ENCODE results near the gene PYDC2.

PYDC2 gene

DNA sequence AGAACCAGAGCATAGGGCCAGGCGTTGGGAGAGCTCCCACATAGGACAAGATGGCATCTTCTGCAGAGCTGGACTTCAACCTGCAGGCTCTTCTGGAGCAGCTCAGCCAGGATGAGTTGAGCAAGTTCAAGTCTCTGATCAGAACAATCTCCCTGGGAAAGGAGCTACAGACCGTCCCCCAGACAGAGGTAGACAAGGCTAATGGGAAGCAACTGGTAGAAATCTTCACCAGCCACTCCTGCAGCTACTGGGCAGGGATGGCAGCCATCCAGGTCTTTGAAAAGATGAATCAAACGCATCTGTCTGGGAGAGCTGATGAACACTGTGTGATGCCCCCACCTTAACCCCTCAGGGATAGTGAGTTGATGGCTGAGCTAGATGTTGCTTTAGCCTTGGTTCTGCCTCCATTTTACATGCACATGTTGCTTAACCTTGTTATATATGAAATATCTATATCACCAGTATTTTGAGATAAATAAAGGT lies at the start of gene PYDC2:
TSS of gene PYDC2 (plus strand) at position 51 of the 483 bp plus-strand sequence. CDS start at position 51, 0 bp downstream.
- no peaks in the 10 kb centered on the region for H3K4me1 ChIP-seq (ENCODE audit: insufficient read depth, low read length)
- no peak within 1 kb of the TSS for H3K9ac ChIP-seq (ENCODE audit: low read depth, low read length)
- H3K79me2 ChIP-seq (ENCODE audit: insufficient read depth, low read length) = no peaks in the 10 kb centered on the region
- no peak within 1 kb of the TSS for H3K4me3 ChIP-seq (ENCODE audit: low read depth in 1 of 2, low read length in 2 of 2)
- no peaks in the 10 kb centered on the region for H3K27me3 ChIP-seq (ENCODE audit: insufficient read depth, low read length, poor library complexity)
- no peak for TF ChIP-seq EZH2 (IDR thresholded peaks at IDR 0.05; ENCODE audit: borderline replicate concordance, low read depth, low read length, severe bottlenecking)
- TF ChIP-seq, protein P1, sequence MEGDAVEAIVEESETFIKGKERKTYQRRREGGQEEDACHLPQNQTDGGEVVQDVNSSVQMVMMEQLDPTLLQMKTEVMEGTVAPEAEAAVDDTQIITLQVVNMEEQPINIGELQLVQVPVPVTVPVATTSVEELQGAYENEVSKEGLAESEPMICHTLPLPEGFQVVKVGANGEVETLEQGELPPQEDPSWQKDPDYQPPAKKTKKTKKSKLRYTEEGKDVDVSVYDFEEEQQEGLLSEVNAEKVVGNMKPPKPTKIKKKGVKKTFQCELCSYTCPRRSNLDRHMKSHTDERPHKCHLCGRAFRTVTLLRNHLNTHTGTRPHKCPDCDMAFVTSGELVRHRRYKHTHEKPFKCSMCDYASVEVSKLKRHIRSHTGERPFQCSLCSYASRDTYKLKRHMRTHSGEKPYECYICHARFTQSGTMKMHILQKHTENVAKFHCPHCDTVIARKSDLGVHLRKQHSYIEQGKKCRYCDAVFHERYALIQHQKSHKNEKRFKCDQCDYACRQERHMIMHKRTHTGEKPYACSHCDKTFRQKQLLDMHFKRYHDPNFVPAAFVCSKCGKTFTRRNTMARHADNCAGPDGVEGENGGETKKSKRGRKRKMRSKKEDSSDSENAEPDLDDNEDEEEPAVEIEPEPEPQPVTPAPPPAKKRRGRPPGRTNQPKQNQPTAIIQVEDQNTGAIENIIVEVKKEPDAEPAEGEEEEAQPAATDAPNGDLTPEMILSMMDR (IDR thresholded peaks at IDR 0.05; ENCODE audit: borderline replicate concordance, extremely low read depth, low read length, poor library complexity, severe bottlenecking) = no peak
- no peak for ATAC-seq (ENCODE audit: insufficient read depth, low read depth)
- no peaks in the 10 kb centered on the region for H3K36me3 ChIP-seq (ENCODE audit: insufficient read depth, low read length)
- H4K20me1 ChIP-seq (ENCODE audit: insufficient read depth, low read length) = no peaks in the 10 kb centered on the region
- no peak within 1 kb of the TSS for H3K27ac ChIP-seq (ENCODE audit: low read length)
- H3K4me2 ChIP-seq (ENCODE audit: insufficient read depth, low read length) = no peak within 1 kb of the TSS
- no peak within 1 kb of the TSS for H2AFZ ChIP-seq (ENCODE audit: low read depth, low read length)
- DNase-seq = no peak
- H3K9me3 ChIP-seq (ENCODE audit: insufficient read depth, low read length, severe bottlenecking) = no peaks in the 10 kb centered on the region

DNA sequence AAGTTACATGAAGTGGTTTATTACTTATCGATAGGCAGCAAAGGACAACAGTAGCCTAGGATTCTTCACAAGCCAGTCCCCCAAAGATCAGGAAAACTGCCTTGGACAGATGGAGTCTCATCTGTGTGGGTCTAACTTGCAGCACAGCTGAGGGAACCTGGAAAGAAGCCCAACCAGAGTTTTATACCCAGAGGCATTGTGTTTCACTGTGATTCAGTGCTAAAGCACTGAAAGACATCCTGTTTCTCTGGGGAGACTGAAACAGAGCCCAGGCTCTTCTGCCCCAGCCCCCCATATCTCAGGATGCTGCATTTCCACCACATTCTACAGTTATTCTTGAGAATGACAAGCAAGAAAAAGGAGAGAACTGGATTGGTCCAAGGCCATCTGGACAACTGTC lies 48.2 kb upstream of the PYDC2 start:
- Histone ChIP-seq H3K9ac (ENCODE audit: low read depth, low read length) (no peak overlapping the region), H4K20me1 (ENCODE audit: insufficient read depth, low read length) (no peaks in the 10 kb centered on the region), H3K79me2 (ENCODE audit: insufficient read depth, low read length) (no peaks in the 10 kb centered on the region), H2AFZ (ENCODE audit: low read depth, low read length) (no peak overlapping the region), H3K4me3 (ENCODE audit: low read depth in 1 of 2, low read length in 2 of 2) (no peak overlapping the region), H3K4me1 (ENCODE audit: insufficient read depth, low read length) (no peaks in the 10 kb centered on the region), H3K27me3 (ENCODE audit: insufficient read depth, low read length, poor library complexity) (no peaks in the 10 kb centered on the region), H3K36me3 (ENCODE audit: insufficient read depth, low read length) (no peaks in the 10 kb centered on the region), H3K27ac (ENCODE audit: low read length) (no peak overlapping the region), H3K9me3 (ENCODE audit: insufficient read depth, low read length, severe bottlenecking) (peaks cover 4% of the 10 kb centered on the region), H3K4me2 (ENCODE audit: insufficient read depth, low read length) (no peak overlapping the region)
- TF ChIP-seq EZH2 (IDR thresholded peaks at IDR 0.05; ENCODE audit: borderline replicate concordance, low read depth, low read length, severe bottlenecking) = no peak
- TF ChIP-seq, protein P1 (IDR thresholded peaks at IDR 0.05; ENCODE audit: borderline replicate concordance, extremely low read depth, low read length, poor library complexity, severe bottlenecking) = no peak
- DNase-seq (no peak), ATAC-seq (ENCODE audit: insufficient read depth, low read depth) (no peak)

DNA sequence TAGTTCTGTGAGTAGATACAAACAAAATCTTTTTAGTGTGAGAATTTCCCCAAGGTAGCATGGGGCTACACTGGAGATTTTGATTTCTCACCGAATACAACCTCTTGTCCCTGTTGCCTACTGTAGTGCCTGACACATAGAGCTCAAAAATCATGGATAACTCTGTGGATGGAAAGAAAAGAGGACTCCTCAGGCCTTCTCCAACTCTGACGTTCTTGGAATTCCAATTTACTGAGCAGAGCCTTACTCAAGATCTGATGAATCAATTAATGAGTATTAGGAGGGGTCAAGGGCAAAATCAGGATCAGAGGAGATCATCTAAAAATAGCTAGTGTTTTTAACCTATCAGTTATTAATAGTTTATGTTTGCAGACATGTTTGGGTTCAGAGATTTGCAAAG lies 46.7 kb upstream of the PYDC2 start:
- DNase-seq = no peak
- Histone ChIP-seq H3K36me3 (ENCODE audit: insufficient read depth, low read length) (no peaks in the 10 kb centered on the region), H2AFZ (ENCODE audit: low read depth, low read length) (no peak overlapping the region), H3K27ac (ENCODE audit: low read length) (no peak overlapping the region), H3K9me3 (ENCODE audit: insufficient read depth, low read length, severe bottlenecking) (peaks cover 4% of the 10 kb centered on the region), H3K4me3 (ENCODE audit: low read depth in 1 of 2, low read length in 2 of 2) (no peak overlapping the region), H3K4me2 (ENCODE audit: insufficient read depth, low read length) (no peak overlapping the region), H3K79me2 (ENCODE audit: insufficient read depth, low read length) (no peaks in the 10 kb centered on the region), H3K9ac (ENCODE audit: low read depth, low read length) (no peak overlapping the region), H4K20me1 (ENCODE audit: insufficient read depth, low read length) (no peaks in the 10 kb centered on the region), H3K27me3 (ENCODE audit: insufficient read depth, low read length, poor library complexity) (no peaks in the 10 kb centered on the region), H3K4me1 (ENCODE audit: insufficient read depth, low read length) (no peaks in the 10 kb centered on the region)
- no peak for TF ChIP-seq EZH2 (IDR thresholded peaks at IDR 0.05; ENCODE audit: borderline replicate concordance, low read depth, low read length, severe bottlenecking)
- TF ChIP-seq, protein P1 (IDR thresholded peaks at IDR 0.05; ENCODE audit: borderline replicate concordance, extremely low read depth, low read length, poor library complexity, severe bottlenecking) = no peak
- no peak for ATAC-seq (ENCODE audit: insufficient read depth, low read depth)

DNA sequence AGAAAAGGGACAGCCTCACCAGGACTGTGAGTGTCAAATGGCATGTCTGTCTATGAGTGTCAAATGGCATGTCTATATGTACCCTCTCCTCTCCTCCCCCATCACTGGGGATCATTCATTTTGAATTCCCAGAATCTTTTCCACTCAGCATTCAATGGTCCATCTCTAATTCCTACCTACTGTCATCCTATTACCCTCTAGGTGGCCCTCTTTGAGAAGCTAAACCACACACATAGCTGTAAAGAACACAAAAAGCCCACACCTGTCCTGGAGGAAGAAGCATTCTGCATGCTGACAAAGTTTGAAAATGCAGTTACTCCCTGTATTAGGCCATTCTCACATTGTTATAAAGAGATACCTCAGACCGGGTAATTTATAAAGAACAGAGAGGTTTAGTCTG lies 46.2 kb upstream of the PYDC2 start:
- Histone ChIP-seq H3K79me2 (ENCODE audit: insufficient read depth, low read length) (no peaks in the 10 kb centered on the region), H3K36me3 (ENCODE audit: insufficient read depth, low read length) (no peaks in the 10 kb centered on the region), H3K4me2 (ENCODE audit: insufficient read depth, low read length) (no peak overlapping the region), H3K4me3 (ENCODE audit: low read depth in 1 of 2, low read length in 2 of 2) (no peak overlapping the region), H4K20me1 (ENCODE audit: insufficient read depth, low read length) (no peaks in the 10 kb centered on the region), H3K4me1 (ENCODE audit: insufficient read depth, low read length) (no peaks in the 10 kb centered on the region), H3K9me3 (ENCODE audit: insufficient read depth, low read length, severe bottlenecking) (peaks cover 4% of the 10 kb centered on the region), H3K27ac (ENCODE audit: low read length) (no peak overlapping the region), H3K27me3 (ENCODE audit: insufficient read depth, low read length, poor library complexity) (no peaks in the 10 kb centered on the region), H3K9ac (ENCODE audit: low read depth, low read length) (no peak overlapping the region), H2AFZ (ENCODE audit: low read depth, low read length) (no peak overlapping the region)
- DNase-seq (no peak), ATAC-seq (ENCODE audit: insufficient read depth, low read depth) (no peak)
- TF ChIP-seq, protein P1 (IDR thresholded peaks at IDR 0.05; ENCODE audit: borderline replicate concordance, extremely low read depth, low read length, poor library complexity, severe bottlenecking) = no peak
- no peak for TF ChIP-seq EZH2 (IDR thresholded peaks at IDR 0.05; ENCODE audit: borderline replicate concordance, low read depth, low read length, severe bottlenecking)
